HTR-8/SVneo (cell line): ENCODE data around the gene C4orf54.

Experiments
- DNase-seq: peaks from one replicate; pipeline ENCODE4 v3.0.0; 2011; ENCODE audit warnings: low spot score, mixed read lengths; ENCODE audit not compliant: insufficient read length
- FAIRE-seq: peaks from 2 replicates; lab custom pipeline; 2011; peaks lifted over from hg19 to GRCh38; lab: Jason Lieb, UNC

C4orf54 gene

GRCh38 chr4:99657798-99658197 lies at the start of gene C4orf54:
C4orf54 (minus strand) TSS chr4:99657828; CDS start chr4:99654648, 3,180 bp downstream.
- DNase-seq = no peak
- FAIRE-seq = no peak

GRCh38 chr4:99705891-99706290 lies 48.3 kb upstream of the C4orf54 start:
- DNase-seq (no peak), FAIRE-seq (no peak)

- DNase-seq (no peak), FAIRE-seq (no peak)
Observed at GRCh38 chr4:99696801-99697200, 39.2 kb upstream of the C4orf54 start.

GRCh38 chr4:99693140-99693539 lies 35.5 kb upstream of the C4orf54 start:
- DNase-seq = no peak
- FAIRE-seq = no peak

GRCh38 chr4:99690990-99691389 lies 33.4 kb upstream of the C4orf54 start:
- DNase-seq = no peak
- FAIRE-seq = no peak

- FAIRE-seq = no peak
- no peak for DNase-seq
Observed at GRCh38 chr4:99690472-99690871, 32.8 kb upstream of the C4orf54 start.

- DNase-seq = no peak
- FAIRE-seq = no peak
Observed at GRCh38 chr4:99687120-99687519, 29.5 kb upstream of the C4orf54 start.

GRCh38 chr4:99685234-99685633 lies 27.6 kb upstream of the C4orf54 start:
- no peak for FAIRE-seq
- no peak for DNase-seq

GRCh38 chr4:99683895-99684294 lies 26.3 kb upstream of the C4orf54 start:
- FAIRE-seq = no peak
- no peak for DNase-seq

GRCh38 chr4:99679976-99680375 lies 22.3 kb upstream of the C4orf54 start:
- FAIRE-seq (no peak), DNase-seq (no peak)

GRCh38 chr4:99679204-99679603 lies 21.6 kb upstream of the C4orf54 start:
- no peak for DNase-seq
- FAIRE-seq = no peak

GRCh38 chr4:99677161-99677560 lies 19.5 kb upstream of the C4orf54 start:
- no peak for DNase-seq
- no peak for FAIRE-seq

- FAIRE-seq (no peak), DNase-seq (no peak)
Observed at GRCh38 chr4:99670409-99671073, 12.9 kb upstream of the C4orf54 start.

GRCh38 chr4:99669084-99669483 lies 11.5 kb upstream of the C4orf54 start:
- DNase-seq (no peak), FAIRE-seq (no peak)

- DNase-seq (no peak), FAIRE-seq (no peak)
Observed at GRCh38 chr4:99668472-99668871, 10.8 kb upstream of the C4orf54 start.

GRCh38 chr4:99665983-99666382 lies 8.4 kb upstream of the C4orf54 start:
- no peak for FAIRE-seq
- DNase-seq = no peak

- no peak for FAIRE-seq
- DNase-seq = no peak
Observed at GRCh38 chr4:99664716-99665115, 7.1 kb upstream of the C4orf54 start.

GRCh38 chr4:99661907-99662306 lies 4.3 kb upstream of the C4orf54 start:
- FAIRE-seq = no peak
- no peak for DNase-seq

- no peak for DNase-seq
- no peak for FAIRE-seq
Observed at GRCh38 chr4:99658666-99659065, 1.0 kb upstream of the C4orf54 start.

- no peak for FAIRE-seq
- peak; percentile 2 for DNase-seq
Observed at GRCh38 chr4:99655308-99656081, 2.1 kb downstream of the C4orf54 start.

- DNase-seq (no peak), FAIRE-seq (no peak)
Observed at GRCh38 chr4:99654361-99654761, 3.3 kb downstream of the C4orf54 start.

GRCh38 chr4:99653916-99654315 lies 3.7 kb downstream of the C4orf54 start:
- no peak for FAIRE-seq
- DNase-seq = no peak
